GM23338 (cell line): ENCODE measurements around the gene TSNAX.

Experiments used
- EZH2phosphoT487 ChIP-seq: fragments of 200-600 bp; sonication (generic); IDR thresholded peaks from one replicate; pipeline ENCODE4 v1.8.1; 2018; ENCODE audit warnings: antibody characterized with exemption; ENCODE audit not compliant: unreplicated experiment
- NANOG ChIP-seq: IDR thresholded peaks from 2 replicates; pipeline ENCODE4 v1.6.1; 2016; ENCODE audit warnings: antibody characterized with exemption, borderline replicate concordance
- STAT1 ChIP-seq: IDR thresholded peaks from one replicate; pipeline ENCODE4 v1.6.1; 2016; ENCODE audit warnings: antibody characterized with exemption; ENCODE audit not compliant: unreplicated experiment
- ZNF331 ChIP-seq: fragments of 250-450 bp; sonication (Bioruptor Pico); IDR thresholded peaks from 2 replicates; pipeline ENCODE4 v1.5.0; 2020; ENCODE audit warnings: low read depth, mild to moderate bottlenecking, moderate library complexity
- TF ChIP-seq, protein P1 (sequence below), 2 experiments: fragments of 200-600 bp in 1 of 2; sonication (generic) in 1 of 2; conservative IDR thresholded peaks; 2 replicates each; pipeline versions ENCODE4 v1.5.1 to v1.6.1; 2016 to 2017; ENCODE audit warnings: antibody characterized with exemption in 2 of 2, low read depth in 2 of 2, mild to moderate bottlenecking in 2 of 2, moderate library complexity in 1 of 2

- TF ChIP-seq ZNF331 (CRISPR knock-in tag) (no peak), STAT1 (no peak), NANOG (no peak), EZH2phosphoT487 (no peak)
- TF ChIP-seq, protein P1, sequence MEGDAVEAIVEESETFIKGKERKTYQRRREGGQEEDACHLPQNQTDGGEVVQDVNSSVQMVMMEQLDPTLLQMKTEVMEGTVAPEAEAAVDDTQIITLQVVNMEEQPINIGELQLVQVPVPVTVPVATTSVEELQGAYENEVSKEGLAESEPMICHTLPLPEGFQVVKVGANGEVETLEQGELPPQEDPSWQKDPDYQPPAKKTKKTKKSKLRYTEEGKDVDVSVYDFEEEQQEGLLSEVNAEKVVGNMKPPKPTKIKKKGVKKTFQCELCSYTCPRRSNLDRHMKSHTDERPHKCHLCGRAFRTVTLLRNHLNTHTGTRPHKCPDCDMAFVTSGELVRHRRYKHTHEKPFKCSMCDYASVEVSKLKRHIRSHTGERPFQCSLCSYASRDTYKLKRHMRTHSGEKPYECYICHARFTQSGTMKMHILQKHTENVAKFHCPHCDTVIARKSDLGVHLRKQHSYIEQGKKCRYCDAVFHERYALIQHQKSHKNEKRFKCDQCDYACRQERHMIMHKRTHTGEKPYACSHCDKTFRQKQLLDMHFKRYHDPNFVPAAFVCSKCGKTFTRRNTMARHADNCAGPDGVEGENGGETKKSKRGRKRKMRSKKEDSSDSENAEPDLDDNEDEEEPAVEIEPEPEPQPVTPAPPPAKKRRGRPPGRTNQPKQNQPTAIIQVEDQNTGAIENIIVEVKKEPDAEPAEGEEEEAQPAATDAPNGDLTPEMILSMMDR (conservative IDR thresholded peaks at IDR 0.05; ENCODE audit: low read depth in 2 of 2): no peak
These were observed 74.2 kb downstream of the TSNAX start for GRCh38 chr1:231602673-231602984.
